GM18517 (cell line): ENCODE measurements around the gene HPS3.
A peak's percentile ranks its signal among the peaks of the same experiment; 100 is the strongest.
"Not testable (repeated sequence)": the region's sequence is repeated elsewhere in the genome, so short reads cannot be mapped to it uniquely, and the experiment has no call there.

ENCODE experiments used
- ATAC-seq: cut with Tn5 transposase; IDR thresholded peaks from one replicate; pipeline ENCODE4 v1.9.1; 2021; ENCODE audit warnings: mild to moderate bottlenecking, moderate library complexity; ENCODE audit not compliant: unreplicated experiment

HPS3 gene

GRCh38 chr3:149129326-149130205, at the start of gene HPS3:
Gene HPS3 (plus strand): TSS chr3:149129638. CDS start chr3:149129724, 86 bp downstream.
- peak; percentile 83 for ATAC-seq

- ATAC-seq, result no peak
Observed at GRCh38 chr3:149080011-149080698, 49.3 kb upstream of the HPS3 start.

GRCh38 chr3:149080699-149081091, 48.7 kb upstream of the HPS3 start:
- no peak for ATAC-seq

- no peak for ATAC-seq
Observed at GRCh38 chr3:149081772-149082171, 47.7 kb upstream of the HPS3 start.

GRCh38 chr3:149085828-149086231, 43.6 kb upstream of the HPS3 start:
- ATAC-seq, result peak; percentile 39

- peak; percentile 98 for ATAC-seq
Observed at GRCh38 chr3:149086232-149086988, 43.0 kb upstream of the HPS3 start, which contains the start of gene HLTF. Gene HLTF (minus strand): TSS chr3:149086533. CDS start chr3:149086336, 197 bp downstream.

GRCh38 chr3:149087208-149087607, 42.2 kb upstream of the HPS3 start:
- no peak for ATAC-seq

GRCh38 chr3:149089395-149089794, 40.0 kb upstream of the HPS3 start:
- ATAC-seq, result no peak

GRCh38 chr3:149090461-149090860, 39.0 kb upstream of the HPS3 start:
- no peak for ATAC-seq

- ATAC-seq, result no peak
Observed at GRCh38 chr3:149090907-149091306, 38.5 kb upstream of the HPS3 start.

GRCh38 chr3:149091983-149092382, 37.5 kb upstream of the HPS3 start:
- no peak for ATAC-seq

- peak; percentile 93 for ATAC-seq
Observed at GRCh38 chr3:149095487-149095886, 34.0 kb upstream of the HPS3 start.

GRCh38 chr3:149097987-149098386, 31.5 kb upstream of the HPS3 start:
- not testable (repeated sequence) for ATAC-seq

DNA sequence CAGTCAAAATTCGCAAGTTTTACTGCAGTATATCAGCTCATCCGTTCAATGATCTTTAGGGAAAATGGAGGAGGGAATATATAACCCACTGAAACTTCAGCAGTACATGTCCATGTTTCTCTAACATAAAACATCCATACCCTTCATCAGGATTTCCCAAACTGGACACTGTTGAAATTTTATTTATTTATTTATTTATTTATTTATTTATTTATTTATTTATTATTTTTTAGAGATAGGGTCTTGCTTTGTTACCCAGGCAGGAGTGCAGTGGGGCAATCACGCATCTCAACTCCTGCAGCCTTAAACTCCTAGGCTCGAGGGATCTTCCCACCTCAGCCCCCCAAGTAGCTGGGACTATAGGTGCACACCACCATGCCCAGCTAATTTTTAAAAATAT, 28.3 kb upstream of the HPS3 start:
- no peak for ATAC-seq

DNA sequence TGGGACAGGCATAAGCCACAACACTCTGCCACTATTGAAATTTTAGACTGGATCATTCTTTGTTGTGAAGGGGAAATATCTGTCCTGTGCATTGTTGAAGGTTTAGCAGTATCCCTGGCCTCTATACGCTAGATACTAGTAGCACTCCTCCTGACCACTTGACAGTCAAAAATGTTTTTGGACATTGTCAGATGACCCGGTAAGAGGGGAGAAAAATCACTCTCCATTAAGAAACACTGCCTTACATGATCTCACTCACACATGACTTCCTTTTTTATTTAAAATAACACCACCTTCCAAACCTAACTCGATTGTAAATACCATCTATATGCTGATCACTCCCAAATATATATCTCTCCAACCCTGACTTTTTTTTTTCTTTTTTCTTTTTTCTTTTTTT, 27.8 kb upstream of the HPS3 start:
- ATAC-seq, result no peak

- no peak for ATAC-seq
Observed at GRCh38 chr3:149104484-149104883, 25.0 kb upstream of the HPS3 start.

DNA sequence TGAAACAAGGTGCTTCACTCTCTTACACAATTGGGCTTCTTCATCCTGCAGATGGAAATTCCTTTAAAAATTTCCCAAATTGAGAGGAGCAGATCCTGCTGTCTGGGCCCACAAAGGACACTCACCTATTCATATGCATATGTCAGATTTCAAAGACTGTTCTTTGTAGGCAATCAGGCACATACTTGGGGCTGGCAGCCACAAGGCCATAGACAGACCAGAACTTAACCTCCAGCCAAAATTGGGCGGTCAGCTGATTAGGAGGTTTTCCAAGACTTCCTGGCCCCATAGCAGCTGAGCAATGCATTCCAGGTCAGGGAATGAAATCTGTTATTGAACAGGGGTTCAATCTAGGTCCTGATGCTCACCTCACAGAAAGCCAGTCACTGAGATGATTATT, 15.0 kb upstream of the HPS3 start:
- ATAC-seq, result no peak

DNA sequence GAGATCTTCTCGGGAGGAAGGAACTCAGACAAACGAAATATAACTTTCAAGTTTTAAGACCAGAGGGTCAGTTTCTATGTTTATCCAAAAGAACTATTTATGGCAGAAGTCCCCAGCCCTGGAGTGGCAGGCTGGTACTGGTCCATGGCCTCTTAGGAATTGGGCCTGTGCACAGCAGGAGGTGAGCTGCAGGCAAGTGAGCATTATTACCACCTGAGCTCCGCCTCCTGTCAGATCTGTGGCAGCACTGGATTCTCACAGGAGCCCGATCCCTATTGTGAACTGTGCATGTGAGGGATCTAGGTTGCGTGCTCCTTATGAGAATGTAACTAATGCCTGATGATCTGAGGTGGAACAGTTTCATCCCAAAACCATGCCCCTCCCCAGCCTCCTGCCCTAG, 14.3 kb upstream of the HPS3 start:
- ATAC-seq, result no peak

DNA sequence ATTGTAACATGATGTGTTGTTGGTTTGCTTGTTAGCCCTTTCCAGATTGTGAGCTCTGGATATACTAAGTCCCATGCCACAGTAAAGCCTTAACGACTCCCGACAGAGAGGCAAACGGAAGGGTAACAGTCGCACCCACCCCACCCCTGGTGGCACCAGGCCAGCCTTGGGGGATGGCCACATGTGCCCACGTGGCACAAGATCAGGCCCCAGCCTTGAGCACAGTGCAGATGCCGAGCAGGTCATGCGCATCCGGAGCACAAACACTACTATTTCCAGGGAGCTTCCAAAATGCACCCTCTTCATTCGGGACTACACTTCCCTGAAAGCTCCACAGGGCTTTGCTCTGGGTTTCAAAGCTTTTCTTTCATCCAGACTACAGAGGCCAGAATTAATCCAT, 10.7 kb upstream of the HPS3 start:
- ATAC-seq, result no peak

GRCh38 chr3:149119466-149119865, 10.0 kb upstream of the HPS3 start:
- ATAC-seq, result no peak
